ENCODE measurements around the gene BLOC1S3. TPM values are rescaled to one million over a fixed set of nuclear protein-coding genes. Genes with fewer than 3 reads are reported as not detected.
A peak's percentile ranks its signal among the peaks of the same experiment; 100 is the strongest.

The BLOC1S3 gene
- total RNA-seq, 2 donors from 2014 or later, result 12.9 to 15.2 TPM

DNA sequence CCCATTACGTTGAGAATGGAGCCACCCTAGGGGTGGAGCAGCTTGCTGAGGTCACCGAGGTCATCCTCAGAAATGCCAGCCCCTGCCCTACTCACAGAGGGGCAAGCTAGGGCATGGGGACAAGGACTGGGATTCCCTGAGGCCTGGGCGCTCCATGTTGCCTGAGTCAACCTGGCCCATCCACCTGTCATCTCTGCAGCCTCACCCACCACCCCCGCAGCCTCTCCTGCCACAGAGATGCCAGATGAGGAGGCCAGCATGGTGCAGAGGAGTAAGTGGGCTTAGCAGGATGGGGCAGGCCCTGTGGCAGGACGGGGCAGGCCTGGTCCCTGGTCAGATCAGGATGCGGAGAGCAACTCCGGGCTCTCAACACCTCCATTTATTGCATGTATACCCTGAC is 27.3 kb upstream of the BLOC1S3 start:
- DNase-seq (no peak), ATAC-seq (no peak)
- Mint-ChIP-seq H3K4me3 (peak overlapping the region; percentile 63), H3K4me1 (peaks cover 23% of the 10 kb centered on the region), H3K36me3 (ENCODE audit: low read depth) (no peaks in the 10 kb centered on the region), H3K27me3 (no peaks in the 10 kb centered on the region), H3K27ac (no peak overlapping the region)
- H3K9me3 ChIP-seq (ENCODE audit: control insufficient read depth, low read length, poor library complexity, severe bottlenecking), result no peaks in the 10 kb centered on the region

DNA sequence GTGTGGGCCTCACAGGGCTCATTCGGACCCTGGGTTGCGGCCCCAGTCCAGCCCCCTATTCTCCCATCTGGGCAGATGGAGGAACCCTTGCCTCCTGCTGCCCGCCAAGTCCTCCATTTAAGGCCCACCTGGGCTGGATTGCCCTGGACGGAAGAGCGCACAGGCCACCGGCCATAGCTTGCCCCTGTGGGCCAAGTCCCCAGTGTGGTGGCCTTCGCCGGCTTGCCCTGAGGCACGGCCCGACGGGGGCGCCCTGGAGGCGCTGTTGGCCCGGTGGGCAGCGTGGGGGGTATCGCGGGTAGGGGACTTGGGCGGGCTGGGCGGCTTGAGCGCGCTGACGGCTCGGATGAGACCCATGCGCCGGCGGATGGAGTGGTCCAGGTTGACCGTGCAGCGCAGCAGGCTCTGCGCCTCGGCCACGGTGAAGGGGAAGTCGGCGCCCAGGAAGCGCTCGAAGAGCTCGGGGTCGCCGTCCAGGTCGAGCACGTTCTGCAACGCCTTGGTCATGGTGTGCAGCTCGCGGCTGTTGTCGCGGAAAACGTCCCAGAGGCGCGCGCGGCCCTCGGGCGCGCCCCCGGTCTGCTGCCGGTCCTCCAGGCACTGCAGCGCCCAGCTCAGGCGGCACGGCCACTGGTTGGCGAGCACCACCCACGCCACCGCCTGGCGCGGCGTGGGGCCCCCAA is 26.6 kb upstream of the BLOC1S3 start:
- no peak for ATAC-seq

DNA sequence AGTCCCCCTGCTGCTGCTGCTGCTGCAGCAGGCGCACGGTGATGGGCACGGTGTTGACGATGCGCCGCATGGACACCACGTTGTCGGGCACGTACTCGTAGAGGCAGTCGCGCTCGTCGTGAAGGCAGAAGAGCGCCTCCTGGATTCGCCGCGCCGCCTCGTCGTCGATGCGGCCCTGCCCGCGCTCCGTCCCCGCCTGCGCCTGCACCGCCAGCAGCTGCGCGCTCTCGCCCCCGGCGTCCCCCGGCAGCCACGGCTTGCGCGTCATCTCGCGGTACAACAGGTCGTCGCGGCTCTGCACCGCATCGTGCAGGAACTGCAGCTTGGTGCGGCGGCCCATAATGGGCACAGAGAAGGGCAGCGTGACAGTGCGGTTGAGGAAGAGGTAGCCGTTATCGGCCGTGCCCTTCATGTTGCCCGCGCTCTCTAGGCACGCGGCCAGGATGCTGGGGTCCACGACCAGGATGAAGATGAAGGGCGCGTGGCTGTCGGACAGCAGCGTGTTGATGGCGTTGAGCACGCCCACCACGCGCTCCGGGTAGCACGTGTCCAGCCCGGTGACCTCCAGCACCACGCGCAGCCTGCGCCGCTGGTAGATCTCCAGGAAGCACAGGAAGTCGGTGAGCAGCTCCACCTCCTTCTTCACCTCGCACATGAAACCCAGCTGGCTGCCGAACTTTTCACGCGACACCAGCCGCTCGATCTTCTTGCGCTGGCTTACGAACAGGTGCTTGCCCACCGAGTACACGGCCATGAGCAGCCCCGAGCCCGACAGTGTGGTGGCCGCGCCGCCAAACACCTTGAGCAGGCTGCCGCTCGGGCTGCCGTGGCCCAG is 25.9 kb upstream of the BLOC1S3 start:
- H3K27me3 Mint-ChIP-seq, result no peaks in the 10 kb centered on the region
- no peak overlapping the region for H3K27ac Mint-ChIP-seq
- no peaks in the 10 kb centered on the region for H3K36me3 Mint-ChIP-seq (ENCODE audit: low read depth)

More for the DNA sequence above, 26.6 kb upstream of the BLOC1S3 start:
- peaks cover 23% of the 10 kb centered on the region for H3K4me1 Mint-ChIP-seq
- H3K27me3 Mint-ChIP-seq, result no peaks in the 10 kb centered on the region
- no peak overlapping the region for H3K27ac Mint-ChIP-seq
- no peaks in the 10 kb centered on the region for H3K36me3 Mint-ChIP-seq (ENCODE audit: low read depth)
- H3K9me3 ChIP-seq (ENCODE audit: control insufficient read depth, low read length, poor library complexity, severe bottlenecking), result no peaks in the 10 kb centered on the region
- DNase-seq, result no peak
- peak overlapping the region; percentile 63 for H3K4me3 Mint-ChIP-seq

DNA sequence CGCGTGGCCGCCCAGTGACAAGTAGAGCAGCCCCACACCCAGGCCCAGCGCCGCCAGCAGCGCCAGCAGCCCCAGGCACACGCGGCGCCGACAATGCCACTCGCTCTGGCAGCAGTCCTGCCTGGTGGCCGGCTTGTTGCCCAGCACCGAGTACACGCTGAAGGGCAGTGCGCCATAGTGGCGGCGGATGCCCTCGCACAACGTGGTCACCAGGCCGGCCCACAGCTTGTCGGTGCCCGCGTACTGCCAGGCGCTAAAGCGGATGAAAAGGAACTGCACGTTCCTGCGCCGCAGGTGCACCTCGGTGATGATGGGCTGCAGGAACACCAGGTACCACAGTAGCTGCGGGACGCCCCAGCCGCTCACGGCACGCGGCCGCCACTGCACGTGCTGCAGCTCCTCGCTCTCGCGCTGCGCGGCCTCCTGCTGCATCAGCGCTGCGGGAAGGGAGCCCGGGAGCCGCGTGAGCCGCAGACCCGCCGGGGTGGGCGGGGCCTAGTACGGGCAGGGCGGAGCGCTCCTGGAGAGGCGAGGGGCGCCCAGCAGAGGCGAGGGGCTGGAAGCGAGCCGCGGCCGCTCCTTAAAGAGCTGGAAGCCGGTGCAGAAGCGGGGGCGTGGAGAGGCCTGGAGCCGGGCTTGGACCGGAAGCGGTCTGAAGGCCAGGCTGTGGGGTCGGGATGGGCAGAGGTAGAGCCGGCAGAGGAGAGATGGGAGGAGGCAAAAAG is 25.1 kb upstream of the BLOC1S3 start:
- no peaks in the 10 kb centered on the region for H3K27me3 Mint-ChIP-seq
- peak overlapping the region; percentile 61 for H3K27ac Mint-ChIP-seq
- H3K4me3 Mint-ChIP-seq, result peak overlapping the region; percentile 86
- ATAC-seq (peak; percentile 45), DNase-seq (peak; percentile 18 to 29 (median 23))
- H3K4me1 Mint-ChIP-seq, result peaks cover 29% of the 10 kb centered on the region
- no peaks in the 10 kb centered on the region for H3K36me3 Mint-ChIP-seq (ENCODE audit: low read depth)
- no peaks in the 10 kb centered on the region for H3K9me3 ChIP-seq (ENCODE audit: control insufficient read depth, low read length, poor library complexity, severe bottlenecking)

More for the DNA sequence above, 25.9 kb upstream of the BLOC1S3 start:
- peaks cover 23% of the 10 kb centered on the region for H3K4me1 Mint-ChIP-seq
- ATAC-seq (peak; percentile 71), DNase-seq (peak in 2 of 3 donors; percentile 20 to 22)
- H3K4me3 Mint-ChIP-seq, result peak overlapping the region; percentile 86
- no peaks in the 10 kb centered on the region for H3K9me3 ChIP-seq (ENCODE audit: control insufficient read depth, low read length, poor library complexity, severe bottlenecking)

DNA sequence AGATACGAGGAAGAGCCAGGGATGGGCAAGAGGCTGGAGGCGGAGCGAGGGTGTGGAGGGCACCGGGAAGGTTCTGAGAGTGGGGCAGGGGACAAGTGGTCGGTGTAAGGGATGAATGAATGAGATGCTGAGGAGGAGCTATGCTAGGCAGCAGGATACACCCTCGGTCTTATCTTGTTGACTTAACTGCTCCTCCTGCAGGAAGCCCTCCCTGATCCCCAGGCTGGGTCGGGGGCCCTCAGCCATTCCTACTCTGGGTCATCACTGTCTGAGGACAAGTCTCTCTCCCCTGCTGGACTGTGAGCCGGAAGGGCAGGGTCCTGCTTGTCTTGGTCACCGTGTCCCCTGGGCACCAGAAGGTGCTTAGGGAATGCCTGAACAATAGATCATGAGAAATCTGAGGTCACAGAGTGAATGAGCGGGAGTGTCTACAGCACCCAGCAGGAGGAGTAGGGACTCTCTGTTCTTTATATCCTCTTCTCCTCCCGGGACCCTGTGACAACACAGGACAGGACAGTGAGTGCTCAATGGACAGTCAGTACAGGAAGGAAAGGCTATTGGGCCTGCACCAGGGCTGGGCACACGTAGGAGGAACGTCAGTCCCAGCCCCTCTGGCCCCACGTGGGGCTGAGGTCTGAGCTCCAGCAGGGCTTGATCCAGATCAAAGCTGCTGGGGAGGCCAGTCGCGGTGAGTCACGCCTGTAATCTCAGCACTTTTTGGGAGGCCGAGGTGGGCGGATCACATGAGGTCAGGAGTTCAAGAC is 24.3 kb upstream of the BLOC1S3 start:
- no peak for ATAC-seq
- no peaks in the 10 kb centered on the region for H3K9me3 ChIP-seq (ENCODE audit: control insufficient read depth, low read length, poor library complexity, severe bottlenecking)
- Mint-ChIP-seq H3K4me1 (peaks cover 26% of the 10 kb centered on the region), H3K36me3 (ENCODE audit: low read depth) (no peaks in the 10 kb centered on the region), H3K27me3 (no peaks in the 10 kb centered on the region), H3K27ac (peak overlapping the region; percentile 61), H3K4me3 (peak overlapping the region; percentile 79)
- no peak for DNase-seq

DNA sequence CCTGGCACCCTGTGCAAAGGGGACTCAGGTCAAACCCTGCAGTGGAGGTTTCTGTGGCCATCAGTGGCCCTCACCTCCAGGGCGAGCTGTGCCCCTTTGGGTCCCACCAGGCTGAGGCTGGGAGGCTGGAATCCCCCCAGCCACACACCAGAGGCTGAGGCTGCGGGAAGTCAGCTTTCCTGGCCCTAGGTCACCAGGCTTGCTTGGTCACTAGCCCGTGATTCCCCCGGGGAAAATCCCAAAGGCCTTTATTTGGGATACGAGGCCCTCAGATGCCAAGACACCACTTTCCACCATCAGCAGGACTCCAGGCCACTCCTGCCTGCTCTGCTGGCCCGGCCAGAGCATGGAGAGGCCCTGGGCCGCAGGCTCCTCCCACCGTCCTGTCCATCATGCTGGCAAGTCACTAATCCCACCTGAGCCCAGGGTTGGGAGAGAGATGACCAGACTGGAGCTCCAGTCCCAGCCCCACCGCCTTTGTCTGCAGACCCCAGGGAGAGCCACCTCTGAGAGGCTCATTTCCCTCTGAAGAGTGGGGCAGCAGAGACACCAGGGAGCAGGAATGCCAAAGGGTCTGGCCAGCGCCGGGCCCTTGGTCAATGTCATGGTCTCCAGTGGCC is 22.5 kb upstream of the BLOC1S3 start:
- no peaks in the 10 kb centered on the region for H3K36me3 Mint-ChIP-seq (ENCODE audit: low read depth)
- no peak overlapping the region for H3K27ac Mint-ChIP-seq
- H3K4me3 Mint-ChIP-seq, result no peak overlapping the region
- no peak for DNase-seq
- no peaks in the 10 kb centered on the region for H3K9me3 ChIP-seq (ENCODE audit: control insufficient read depth, low read length, poor library complexity, severe bottlenecking)
- H3K4me1 Mint-ChIP-seq, result peaks cover 24% of the 10 kb centered on the region
- no peaks in the 10 kb centered on the region for H3K27me3 Mint-ChIP-seq
- no peak for ATAC-seq

DNA sequence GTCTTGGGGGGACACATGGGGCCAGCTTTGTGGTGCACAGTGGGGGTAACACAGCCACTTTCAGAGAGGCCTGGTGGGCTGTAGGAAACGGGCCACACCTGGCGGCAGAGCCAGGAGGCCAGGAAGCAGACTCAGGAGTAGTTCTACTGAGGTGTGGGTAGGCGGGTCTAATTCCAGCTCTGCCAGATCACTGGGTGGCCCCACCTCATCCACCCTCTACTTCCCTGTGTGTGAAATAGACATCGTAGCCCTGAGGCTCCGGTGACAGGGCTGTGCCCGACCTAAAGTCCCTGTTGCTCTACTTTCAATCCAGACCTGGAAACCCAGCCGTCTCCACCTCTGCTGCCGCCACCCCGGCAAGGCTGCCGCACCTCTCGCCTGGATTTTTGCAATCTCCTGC is 21.8 kb upstream of the BLOC1S3 start:
- Mint-ChIP-seq H3K27ac (no peak overlapping the region), H3K4me3 (no peak overlapping the region), H3K27me3 (no peaks in the 10 kb centered on the region), H3K36me3 (ENCODE audit: low read depth) (no peaks in the 10 kb centered on the region), H3K4me1 (peaks cover 24% of the 10 kb centered on the region)
- DNase-seq (no peak), ATAC-seq (no peak)
- H3K9me3 ChIP-seq (ENCODE audit: control insufficient read depth, low read length, poor library complexity, severe bottlenecking), result no peaks in the 10 kb centered on the region

DNA sequence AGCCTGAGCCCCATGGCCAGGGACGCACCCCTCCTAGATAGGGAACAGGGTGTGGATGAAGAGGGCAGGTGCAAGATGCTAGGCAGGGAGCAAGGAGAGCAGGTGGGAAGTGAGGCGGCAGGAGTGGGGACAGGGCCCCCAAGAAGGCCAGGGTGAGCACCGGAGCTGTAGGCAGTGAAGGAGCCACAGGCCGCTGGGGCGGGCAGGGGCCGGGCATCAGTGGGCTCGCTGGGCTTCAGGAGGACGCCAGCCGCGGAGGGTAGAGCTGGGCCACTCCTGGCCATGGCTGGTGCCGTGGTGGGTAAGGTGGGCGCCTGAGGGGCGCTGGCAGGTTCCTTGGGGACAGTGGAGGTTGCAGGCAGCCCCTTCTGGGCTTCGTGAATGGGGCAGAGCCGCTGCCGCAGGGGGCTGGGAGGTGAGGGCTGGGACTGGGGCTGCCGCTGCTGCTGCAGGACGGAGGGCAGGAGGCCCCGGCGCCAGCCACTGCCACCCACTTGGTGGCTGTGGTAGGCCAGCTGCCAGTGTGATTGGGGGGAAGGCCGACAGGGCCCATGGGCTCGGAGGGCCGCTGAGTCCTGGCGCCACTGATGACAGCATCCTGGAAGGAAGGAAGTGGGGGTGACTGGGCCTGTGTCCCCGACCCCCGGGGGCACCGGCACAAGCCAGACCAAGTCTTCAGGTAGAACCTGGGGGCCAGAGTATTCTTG is 19.9 kb upstream of the BLOC1S3 start:
- Mint-ChIP-seq H3K4me1 (peaks cover 21% of the 10 kb centered on the region), H3K4me3 (no peak overlapping the region), H3K27me3 (no peaks in the 10 kb centered on the region), H3K27ac (peak overlapping the region; percentile 19), H3K36me3 (ENCODE audit: low read depth) (no peaks in the 10 kb centered on the region)
- H3K9me3 ChIP-seq (ENCODE audit: control insufficient read depth, low read length, poor library complexity, severe bottlenecking), result no peaks in the 10 kb centered on the region
- ATAC-seq (no peak), DNase-seq (no peak)

DNA sequence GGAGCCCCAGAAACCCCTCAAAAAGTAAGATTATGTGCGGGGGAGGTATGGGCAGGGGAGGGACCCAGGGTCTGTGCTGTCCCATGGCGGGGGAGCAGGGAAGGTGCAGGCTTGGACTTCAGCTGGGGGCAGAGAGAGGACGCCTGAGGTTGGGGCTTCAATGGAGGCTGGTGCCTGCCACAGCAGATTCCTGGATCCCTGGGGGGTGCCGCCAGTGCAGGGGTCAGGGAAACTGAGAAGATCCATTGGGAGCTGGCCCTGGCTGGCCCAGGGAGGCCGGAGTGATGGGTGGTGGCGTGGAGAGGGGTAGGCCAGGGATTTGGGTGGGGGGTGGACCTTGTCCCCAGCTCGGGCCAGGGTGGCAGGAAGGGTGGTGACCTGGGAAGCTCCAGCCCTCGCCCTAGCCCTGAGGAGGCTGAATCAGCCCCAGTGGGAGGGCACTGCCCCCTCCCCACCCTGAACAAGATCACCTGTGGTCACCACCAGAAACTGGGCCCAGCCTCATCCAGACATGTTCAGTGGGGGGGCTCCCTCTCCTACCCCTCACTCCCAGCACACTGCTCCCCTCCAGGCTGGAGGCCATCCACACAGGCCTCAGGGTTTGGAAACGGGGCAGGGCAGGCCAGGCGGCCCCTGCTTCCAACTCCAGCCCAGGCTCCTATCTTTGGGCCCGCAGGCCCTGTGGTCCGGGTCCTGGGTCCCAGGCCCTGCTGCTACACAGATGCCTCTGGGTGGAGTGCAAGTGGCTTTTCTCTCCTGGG is 19.2 kb upstream of the BLOC1S3 start:
- H3K9me3 ChIP-seq (ENCODE audit: control insufficient read depth, low read length, poor library complexity, severe bottlenecking), result no peaks in the 10 kb centered on the region
- no peak overlapping the region for H3K4me3 Mint-ChIP-seq
- no peak for ATAC-seq
- H3K27me3 Mint-ChIP-seq, result no peaks in the 10 kb centered on the region
- DNase-seq, result no peak
- H3K36me3 Mint-ChIP-seq (ENCODE audit: low read depth), result no peaks in the 10 kb centered on the region
- H3K4me1 Mint-ChIP-seq, result peaks cover 21% of the 10 kb centered on the region
- no peak overlapping the region for H3K27ac Mint-ChIP-seq

DNA sequence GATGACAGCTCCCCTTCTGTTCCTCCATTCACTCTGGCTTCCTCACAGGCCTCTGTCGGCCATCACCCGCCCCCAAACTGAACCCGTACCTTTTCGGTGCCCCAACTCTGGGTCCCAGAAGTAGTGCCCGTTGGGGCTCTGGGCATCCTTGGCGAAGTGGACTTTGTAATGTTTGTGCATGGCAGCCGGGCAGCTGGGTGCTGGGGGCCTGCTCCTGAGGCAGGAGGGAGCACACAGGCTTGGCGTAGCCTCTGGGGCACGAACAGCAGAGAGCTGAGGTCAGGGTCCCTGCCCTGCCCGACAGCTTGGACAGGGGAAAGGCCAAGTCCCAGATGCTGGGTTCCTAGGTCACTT is 18.6 kb upstream of the BLOC1S3 start:
- Mint-ChIP-seq H3K36me3 (ENCODE audit: low read depth) (no peaks in the 10 kb centered on the region), H3K27ac (no peak overlapping the region), H3K4me1 (peaks cover 20% of the 10 kb centered on the region), H3K27me3 (no peaks in the 10 kb centered on the region), H3K4me3 (no peak overlapping the region)
- no peaks in the 10 kb centered on the region for H3K9me3 ChIP-seq (ENCODE audit: control insufficient read depth, low read length, poor library complexity, severe bottlenecking)
- ATAC-seq (no peak), DNase-seq (no peak)

DNA sequence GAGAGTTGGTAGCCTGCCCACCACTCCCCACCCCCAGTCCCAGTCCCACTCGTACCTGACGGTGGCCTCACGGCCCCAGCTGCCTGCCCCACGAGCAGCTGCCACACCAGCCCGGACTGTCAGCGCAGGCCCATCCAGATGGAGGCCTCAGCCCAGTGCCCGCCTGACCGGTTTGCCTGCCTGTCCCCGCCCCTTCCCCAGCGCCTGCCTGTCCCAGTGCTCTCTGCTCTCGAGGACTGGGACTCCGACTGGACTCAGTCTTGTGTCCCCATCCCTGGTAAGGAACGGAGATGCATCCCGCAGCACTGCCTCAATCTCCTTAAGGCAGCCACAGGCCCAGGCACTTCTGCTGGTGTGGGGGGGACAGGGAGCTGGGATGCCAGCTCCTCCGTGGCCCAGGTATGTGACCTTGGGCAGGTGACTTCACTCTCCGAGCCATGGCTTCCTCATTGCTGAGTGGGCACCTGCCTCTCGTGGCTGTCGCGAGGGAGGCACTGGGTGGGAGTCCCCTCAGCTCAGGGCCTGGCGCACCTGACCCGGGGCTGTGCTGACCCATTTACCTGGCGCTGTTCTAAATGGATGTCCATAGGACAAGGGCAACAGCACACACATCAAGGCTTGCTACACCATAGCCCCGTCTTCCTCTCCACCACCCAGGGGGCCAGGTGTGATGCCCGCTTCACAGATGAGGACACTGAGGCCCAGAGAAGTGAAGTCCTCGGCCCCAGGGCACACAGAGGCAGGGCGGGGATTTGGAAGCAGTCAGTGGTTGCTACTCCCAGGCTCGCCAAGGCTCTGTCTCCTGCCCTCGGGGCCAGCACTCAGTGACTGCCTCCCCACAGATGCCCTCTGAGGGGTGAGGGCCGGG is 17.5 kb upstream of the BLOC1S3 start, which contains the start of gene NKPD1:
Gene NKPD1, minus strand, starts transcription at position 113 of the 868 bp plus-strand sequence. CDS start 832 bp downstream, outside the sequence.
- H3K36me3 Mint-ChIP-seq (ENCODE audit: low read depth), result no peaks in the 10 kb centered on the region
- H3K4me1 Mint-ChIP-seq, result peaks cover 24% of the 10 kb centered on the region
- ATAC-seq (no peak), DNase-seq (no peak)
- peak within 1 kb of the TSS; percentile 52 for H3K4me3 Mint-ChIP-seq
- H3K9me3 ChIP-seq (ENCODE audit: control insufficient read depth, low read length, poor library complexity, severe bottlenecking), result no peaks in the 10 kb centered on the region
- H3K27me3 Mint-ChIP-seq, result no peaks in the 10 kb centered on the region
- H3K27ac Mint-ChIP-seq, result no peak within 1 kb of the TSS
